Activated T-cell treated with anti-CD3 and anti-CD28 coated beads, Interleukin-2, amount 50 U/mL, for 24 hours (primary cell): ENCODE data around the gene LIPE.
"Not testable (repeated sequence)": the region's sequence is repeated elsewhere in the genome, so short reads cannot be mapped to it uniquely, and the experiment has no call there.

ENCODE experiments used
- DNase-seq: peaks from one replicate; pipeline ENCODE4 v3.0.0-alpha.2; 2020
- H3K27ac Mint-ChIP-seq: 2 replicates; pipeline ENCODE4 v1.8.0; 2020; ENCODE audit warnings: mild to moderate bottlenecking, mixed read lengths
- H3K27me3 Mint-ChIP-seq: 2 replicates; pipeline ENCODE4 v1.8.0; 2020; ENCODE audit warnings: mixed read lengths
- H3K36me3 Mint-ChIP-seq: 2 replicates; pipeline ENCODE4 v1.8.0; 2020; ENCODE audit warnings: low read depth, mixed read lengths
- H3K4me1 Mint-ChIP-seq: 2 replicates; pipeline ENCODE4 v1.8.0; 2020; ENCODE audit warnings: low read depth, mixed read lengths
- H3K4me3 Mint-ChIP-seq: 2 replicates; pipeline ENCODE4 v1.8.0; 2020; ENCODE audit warnings: mild to moderate bottlenecking, moderate library complexity, mixed read lengths
- H3K9me3 Mint-ChIP-seq: 2 replicates; pipeline ENCODE4 v1.8.0; 2020; ENCODE audit warnings: mixed read lengths

LIPE gene

GRCh38 chr19:42427313-42427712 lies at the start of gene LIPE:
Gene LIPE (minus strand): TSS chr19:42427388. CDS start chr19:42427149, 239 bp downstream.
- H3K27me3 Mint-ChIP-seq, result no peaks in the 10 kb centered on the region
- no peak within 1 kb of the TSS for H3K27ac Mint-ChIP-seq
- no peak within 1 kb of the TSS for H3K4me3 Mint-ChIP-seq
- H3K4me1 Mint-ChIP-seq, result peaks cover 15% of the 10 kb centered on the region
- no peak for DNase-seq
- H3K36me3 Mint-ChIP-seq, result peaks cover 11% of the 10 kb centered on the region
- H3K9me3 Mint-ChIP-seq, result no peaks in the 10 kb centered on the region

- H3K4me3 Mint-ChIP-seq, result no peak overlapping the region
- H3K9me3 Mint-ChIP-seq, result no peaks in the 10 kb centered on the region
- no peak overlapping the region for H3K27ac Mint-ChIP-seq
- no peak for DNase-seq
- no peaks in the 10 kb centered on the region for H3K27me3 Mint-ChIP-seq
- H3K4me1 Mint-ChIP-seq, result peaks cover 8% of the 10 kb centered on the region
- H3K36me3 Mint-ChIP-seq, result no peaks in the 10 kb centered on the region
Measured at GRCh38 chr19:42475366-42475765, 48.2 kb upstream of the LIPE start.

- Mint-ChIP-seq H3K4me1 (peaks cover 7% of the 10 kb centered on the region), H3K4me3 (no peak overlapping the region), H3K27me3 (no peaks in the 10 kb centered on the region), H3K36me3 (no peaks in the 10 kb centered on the region), H3K27ac (no peak overlapping the region), H3K9me3 (no peaks in the 10 kb centered on the region)
- DNase-seq, result no peak
Measured at GRCh38 chr19:42474743-42475142, 47.6 kb upstream of the LIPE start.

GRCh38 chr19:42473686-42474085 lies 46.5 kb upstream of the LIPE start:
- no peaks in the 10 kb centered on the region for H3K9me3 Mint-ChIP-seq
- H3K27me3 Mint-ChIP-seq, result no peaks in the 10 kb centered on the region
- no peak for DNase-seq
- no peak overlapping the region for H3K4me3 Mint-ChIP-seq
- H3K36me3 Mint-ChIP-seq, result no peaks in the 10 kb centered on the region
- H3K27ac Mint-ChIP-seq, result no peak overlapping the region
- H3K4me1 Mint-ChIP-seq, result peaks cover 7% of the 10 kb centered on the region

- no peak for DNase-seq
- Mint-ChIP-seq H3K27me3 (no peaks in the 10 kb centered on the region), H3K4me1 (peaks cover 13% of the 10 kb centered on the region), H3K4me3 (no peak overlapping the region), H3K27ac (no peak overlapping the region), H3K36me3 (no peaks in the 10 kb centered on the region), H3K9me3 (no peaks in the 10 kb centered on the region)
Measured at GRCh38 chr19:42472402-42473147, 45.4 kb upstream of the LIPE start.

- Mint-ChIP-seq H3K27me3 (no peaks in the 10 kb centered on the region), H3K27ac (no peak overlapping the region), H3K36me3 (no peaks in the 10 kb centered on the region), H3K9me3 (no peaks in the 10 kb centered on the region), H3K4me1 (peaks cover 20% of the 10 kb centered on the region), H3K4me3 (no peak overlapping the region)
- DNase-seq, result no peak
Measured at GRCh38 chr19:42471554-42472249, 44.5 kb upstream of the LIPE start.

- Mint-ChIP-seq H3K27ac (no peak overlapping the region), H3K4me1 (peaks cover 23% of the 10 kb centered on the region), H3K4me3 (no peak overlapping the region), H3K36me3 (no peaks in the 10 kb centered on the region), H3K27me3 (no peaks in the 10 kb centered on the region), H3K9me3 (no peaks in the 10 kb centered on the region)
- DNase-seq, result no peak
Measured at GRCh38 chr19:42469311-42470235, 42.4 kb upstream of the LIPE start.

GRCh38 chr19:42468273-42468796 lies 41.1 kb upstream of the LIPE start:
- Mint-ChIP-seq H3K4me1 (peaks cover 23% of the 10 kb centered on the region), H3K27me3 (no peaks in the 10 kb centered on the region), H3K36me3 (no peaks in the 10 kb centered on the region), H3K9me3 (no peaks in the 10 kb centered on the region), H3K27ac (no peak overlapping the region), H3K4me3 (no peak overlapping the region)
- DNase-seq, result no peak

GRCh38 chr19:42467183-42467760 lies 40.1 kb upstream of the LIPE start:
- no peaks in the 10 kb centered on the region for H3K9me3 Mint-ChIP-seq
- H3K4me3 Mint-ChIP-seq, result no peak overlapping the region
- H3K27ac Mint-ChIP-seq, result peak overlapping the region; percentile 7
- H3K4me1 Mint-ChIP-seq, result peaks cover 23% of the 10 kb centered on the region
- DNase-seq, result no peak
- no peaks in the 10 kb centered on the region for H3K27me3 Mint-ChIP-seq
- H3K36me3 Mint-ChIP-seq, result no peaks in the 10 kb centered on the region

- peaks cover 23% of the 10 kb centered on the region for H3K4me1 Mint-ChIP-seq
- no peaks in the 10 kb centered on the region for H3K27me3 Mint-ChIP-seq
- no peaks in the 10 kb centered on the region for H3K36me3 Mint-ChIP-seq
- DNase-seq, result no peak
- no peaks in the 10 kb centered on the region for H3K9me3 Mint-ChIP-seq
- H3K27ac Mint-ChIP-seq, result peak overlapping the region; percentile 7
- H3K4me3 Mint-ChIP-seq, result no peak overlapping the region
Measured at GRCh38 chr19:42466521-42467182, 39.5 kb upstream of the LIPE start.

- DNase-seq, result no peak
- no peaks in the 10 kb centered on the region for H3K36me3 Mint-ChIP-seq
- H3K4me3 Mint-ChIP-seq, result no peak overlapping the region
- no peaks in the 10 kb centered on the region for H3K9me3 Mint-ChIP-seq
- H3K27ac Mint-ChIP-seq, result no peak overlapping the region
- peaks cover 23% of the 10 kb centered on the region for H3K4me1 Mint-ChIP-seq
- no peaks in the 10 kb centered on the region for H3K27me3 Mint-ChIP-seq
Measured at GRCh38 chr19:42465827-42466280, 38.7 kb upstream of the LIPE start.

GRCh38 chr19:42461700-42462324 lies 34.6 kb upstream of the LIPE start:
- Mint-ChIP-seq H3K27ac (no peak overlapping the region), H3K4me1 (peaks cover 5% of the 10 kb centered on the region), H3K27me3 (no peaks in the 10 kb centered on the region), H3K4me3 (no peak overlapping the region), H3K9me3 (no peaks in the 10 kb centered on the region), H3K36me3 (no peaks in the 10 kb centered on the region)
- no peak for DNase-seq

- DNase-seq, H3K9me3 Mint-ChIP-seq, H3K36me3 Mint-ChIP-seq, H3K27me3 Mint-ChIP-seq, H3K4me1 Mint-ChIP-seq, H3K27ac Mint-ChIP-seq, H3K4me3 Mint-ChIP-seq: not testable (repeated sequence)
Measured at GRCh38 chr19:42461231-42461630, 34.0 kb upstream of the LIPE start.
